NK-92 treated with Interleukin-12 subunit alpha and Interleukin-12 subunit beta, amount 100 ng/mL, for 24 hours (cell line): ENCODE data around the gene POM121.
"Not testable (repeated sequence)": the region's sequence is repeated elsewhere in the genome, so short reads cannot be mapped to it uniquely, and the experiment has no call there.

Experiments used
- DNase-seq: peaks from one replicate; lab custom pipeline; 2025; lab: John Stamatoyannopoulos, UW

Gene POM121

GRCh38 chr7:72997887-72998468 is 73.1 kb downstream of the POM121 start:
- DNase-seq: not testable (repeated sequence)
